HG02642 (cell line): ENCODE data around the gene GRAMD4.

Source experiments
- ATAC-seq: cut with Tn5 transposase; IDR thresholded peaks from one replicate; pipeline ENCODE4 v1.9.1; 2021; ENCODE audit warnings: mild to moderate bottlenecking; ENCODE audit not compliant: unreplicated experiment, poor library complexity

GRAMD4 gene

DNA sequence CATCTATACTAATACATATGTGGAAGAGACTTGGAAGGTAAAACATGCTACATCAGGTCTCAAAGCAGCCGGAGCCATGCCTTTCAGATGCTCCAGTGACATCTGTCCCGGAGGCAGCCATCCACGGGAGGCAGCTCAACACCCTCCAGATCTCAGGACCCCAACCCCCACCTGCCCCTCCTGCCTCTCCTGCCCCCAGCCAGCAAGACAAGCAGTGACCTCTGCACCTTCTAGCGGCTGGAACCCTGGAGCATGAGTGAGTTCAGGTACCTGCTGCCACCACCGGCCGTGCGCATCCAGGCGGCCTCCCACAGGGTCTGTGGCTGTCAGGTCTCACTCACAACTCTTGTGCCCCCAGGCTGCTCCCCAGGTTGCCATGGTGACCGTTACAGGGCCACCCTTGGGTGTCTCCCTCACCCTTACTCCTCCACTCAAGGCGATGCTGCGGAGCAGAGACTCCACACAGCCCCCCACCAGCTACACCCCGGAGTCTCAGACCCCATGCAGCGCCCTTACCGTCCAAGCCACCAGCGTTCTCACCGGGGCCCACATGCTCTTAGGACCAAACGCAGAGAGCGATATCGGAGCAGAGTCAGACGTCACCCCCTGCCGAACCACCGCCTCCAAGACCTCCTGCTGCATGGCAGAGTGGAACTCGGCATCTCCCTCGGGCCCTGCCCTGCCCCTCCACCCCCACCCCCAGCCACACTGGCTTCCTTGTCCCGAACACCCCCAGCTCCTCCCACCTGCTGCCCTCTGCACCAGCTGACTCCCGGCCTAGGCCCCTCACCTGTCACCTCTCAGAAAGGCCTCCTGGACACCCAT is 83.2 kb downstream of the GRAMD4 start:
- no peak for ATAC-seq

DNA sequence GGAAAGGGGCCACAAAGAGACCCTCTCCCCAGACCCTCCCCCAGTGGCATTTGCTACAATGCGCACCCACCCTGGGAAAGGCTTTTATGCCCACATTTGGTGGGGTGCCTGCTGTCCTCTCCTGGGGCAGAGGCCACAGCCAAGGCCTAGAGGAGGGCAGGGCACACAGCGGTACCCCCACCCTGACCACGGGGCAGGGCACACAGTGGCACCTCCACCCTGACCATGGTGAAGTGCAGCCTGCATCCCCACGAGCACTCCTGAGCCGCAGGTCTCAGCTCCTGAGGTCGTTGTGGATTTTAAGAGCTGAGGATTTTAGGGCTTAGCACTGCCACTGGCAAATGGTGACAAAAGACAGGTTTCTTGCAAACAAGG is 83.8 kb downstream of the GRAMD4 start:
- ATAC-seq: no peak

DNA sequence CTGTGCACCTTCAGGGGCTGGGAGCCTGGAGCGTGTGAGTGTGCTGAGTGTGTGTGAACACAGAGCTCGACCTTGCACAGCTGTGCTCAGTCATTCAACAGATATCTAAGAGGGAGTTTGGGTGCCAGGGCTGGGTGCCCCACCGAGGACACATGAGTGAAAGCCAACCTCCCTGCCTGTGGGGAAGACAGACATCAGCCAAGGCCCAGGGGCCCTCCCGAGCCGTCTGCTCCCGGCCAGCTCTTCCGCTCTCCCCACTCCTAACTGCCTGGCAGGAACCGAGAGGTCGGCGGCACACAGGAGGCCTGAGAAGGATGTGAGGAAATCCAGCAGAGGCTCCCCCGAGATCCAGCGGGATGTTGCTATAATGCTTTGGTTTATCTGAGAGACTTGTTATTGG is 85.9 kb downstream of the GRAMD4 start:
- ATAC-seq: no peak

DNA sequence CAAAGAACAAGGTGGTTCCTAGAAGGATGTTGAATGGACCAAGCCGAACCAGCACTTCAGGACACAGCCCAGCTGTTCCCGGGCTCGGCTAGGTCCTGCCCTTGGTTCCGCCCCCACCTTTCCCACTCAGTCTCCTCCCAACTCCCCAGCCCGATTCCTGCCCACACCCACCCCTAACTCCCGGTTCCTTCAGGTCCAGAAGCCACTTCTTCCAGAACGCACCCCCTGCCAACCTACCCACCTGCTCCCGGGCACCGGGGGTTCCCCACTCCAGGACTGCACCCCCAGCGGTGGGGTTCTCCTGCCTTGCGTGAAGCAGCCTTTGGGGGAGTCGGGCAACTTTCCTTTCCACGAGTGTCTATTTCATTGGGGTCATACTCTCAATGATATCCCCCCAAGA is 87.1 kb downstream of the GRAMD4 start:
- ATAC-seq: no peak

DNA sequence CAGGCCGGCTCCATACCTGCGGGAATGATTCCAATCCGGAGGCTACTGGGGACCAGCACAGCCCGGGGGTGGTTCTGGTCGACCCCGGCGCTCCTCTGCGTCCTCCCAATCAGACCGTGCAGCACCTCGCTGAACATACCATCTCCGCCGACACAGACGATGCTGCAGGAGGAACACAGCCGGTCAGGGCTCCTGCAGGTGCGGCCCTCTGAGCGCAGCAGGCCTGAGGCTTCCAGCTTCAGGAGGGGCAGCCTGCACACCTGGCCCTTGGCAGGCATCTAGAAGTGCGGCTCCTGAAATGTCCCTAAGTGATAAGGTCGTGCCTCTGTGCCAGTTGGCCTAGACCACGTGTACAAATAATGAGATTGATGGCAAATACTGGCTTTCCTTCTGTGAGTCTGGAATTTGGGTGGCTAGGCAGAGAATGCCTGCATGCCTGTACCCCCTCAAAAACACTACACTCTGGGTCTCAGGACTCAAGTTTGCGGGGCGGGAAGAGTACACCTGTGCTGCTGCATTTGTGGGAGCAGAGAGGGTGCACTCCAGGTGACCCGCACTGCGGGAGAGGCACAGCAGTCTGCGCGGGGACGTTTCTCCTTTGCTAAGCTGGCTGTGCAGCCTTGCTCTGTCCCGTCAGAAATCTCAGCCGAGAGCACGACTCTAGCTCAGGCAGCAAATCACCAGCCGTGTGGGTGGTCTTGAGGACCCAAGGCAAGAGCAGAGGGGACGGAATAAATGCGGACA is 87.8 kb downstream of the GRAMD4 start:
- ATAC-seq: no peak

DNA sequence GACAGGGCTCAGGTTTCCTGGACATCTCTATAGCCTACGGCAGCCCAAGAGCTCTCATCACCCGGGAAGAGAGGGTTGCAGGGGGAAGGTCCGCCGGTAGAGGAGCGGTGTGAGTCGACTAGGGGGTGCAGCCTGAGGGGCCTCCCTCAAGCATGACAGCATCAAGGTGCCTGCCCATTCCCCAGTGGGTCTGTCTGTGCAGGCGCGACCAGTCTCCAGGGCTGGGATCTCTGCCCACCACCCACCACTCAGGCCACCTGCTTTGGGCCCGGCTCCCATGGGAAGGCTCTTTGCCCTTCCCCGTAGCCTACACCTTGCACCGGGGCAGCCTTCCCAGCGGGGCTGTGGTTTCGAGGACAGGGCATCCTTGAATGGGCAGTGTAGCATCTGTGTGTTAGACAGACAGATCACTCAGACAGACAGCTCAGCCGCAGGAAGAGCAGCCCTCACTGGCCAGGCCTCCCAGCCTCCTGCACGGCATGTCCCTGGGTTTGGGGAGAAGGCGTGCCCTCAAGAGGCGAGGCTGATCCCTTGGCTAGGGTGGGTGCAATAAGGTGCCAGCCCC is 88.7 kb downstream of the GRAMD4 start:
- no peak for ATAC-seq

DNA sequence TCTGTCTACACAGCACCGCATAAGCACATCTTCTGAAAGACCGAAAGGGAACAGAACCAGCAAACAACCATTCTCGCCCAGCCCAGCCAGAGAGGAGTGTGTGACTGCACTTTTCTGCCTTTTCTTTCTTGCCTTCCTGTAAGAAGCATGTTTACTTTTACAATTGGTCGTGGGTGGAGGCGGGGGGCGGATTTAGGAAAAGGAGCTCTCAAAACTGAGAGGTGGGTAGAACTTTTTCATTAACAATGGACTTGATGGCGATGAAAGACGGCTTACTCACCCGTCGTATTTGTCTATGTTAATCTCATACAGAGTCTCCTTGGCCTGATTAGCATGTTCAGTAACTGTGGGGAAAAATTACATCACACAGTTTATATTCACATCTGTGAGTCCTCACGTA is 90.6 kb downstream of the GRAMD4 start:
- no peak for ATAC-seq

DNA sequence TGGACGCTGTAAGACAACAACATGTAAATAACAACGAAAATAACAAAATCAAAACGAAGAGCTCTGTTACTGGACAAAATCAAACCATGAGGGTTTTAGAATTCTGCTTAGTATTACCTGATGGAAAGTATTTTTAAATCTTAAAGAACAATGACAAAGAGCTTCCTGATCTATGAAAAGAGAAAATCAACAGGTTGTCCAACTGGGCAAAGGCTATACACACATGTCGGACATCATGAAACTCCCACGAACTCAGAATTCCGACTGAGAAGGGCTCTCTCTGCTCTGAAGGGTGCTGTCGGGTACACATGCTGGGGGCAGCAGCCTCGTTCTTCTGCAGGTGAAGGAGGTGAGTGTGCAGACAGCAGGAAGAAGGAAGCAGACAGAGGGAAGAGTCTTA is 92.1 kb downstream of the GRAMD4 start:
- ATAC-seq: no peak

DNA sequence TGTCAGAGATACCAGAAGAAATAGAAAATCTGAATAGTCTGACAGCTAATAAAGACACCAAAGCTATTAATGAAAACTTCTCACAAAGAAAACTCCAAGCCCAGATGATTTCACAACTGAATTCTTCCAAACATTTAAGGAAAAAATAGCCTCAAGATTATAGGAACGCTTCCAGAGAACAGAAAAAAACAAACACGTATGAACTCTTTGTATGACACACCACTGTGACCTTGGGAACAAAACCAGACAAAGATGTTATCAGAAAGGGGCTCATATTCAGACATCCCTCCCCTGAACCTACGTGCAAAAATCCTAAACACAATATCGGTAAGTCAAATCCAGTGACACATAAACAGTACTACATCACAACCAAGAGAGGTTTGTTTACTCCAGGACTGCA is 94.4 kb downstream of the GRAMD4 start:
- no peak for ATAC-seq

DNA sequence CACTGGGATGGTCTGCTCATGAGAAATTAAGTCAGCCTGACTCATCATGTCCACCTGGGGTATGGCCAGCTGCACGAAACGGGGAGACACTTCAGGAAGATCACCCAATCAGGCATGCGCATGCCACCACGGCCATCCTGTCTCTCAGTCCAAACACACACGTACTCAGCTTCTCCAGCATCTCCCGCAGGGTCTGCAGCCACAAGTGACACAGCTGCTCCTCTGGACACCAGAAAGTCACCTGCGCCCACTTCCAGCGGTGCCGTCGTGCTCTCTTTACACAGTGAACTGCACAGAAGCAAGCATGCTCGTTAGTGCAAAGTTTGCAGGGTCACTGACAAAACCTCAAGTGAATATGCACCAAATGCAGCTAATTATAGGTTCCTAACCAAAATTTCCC is 99.7 kb downstream of the GRAMD4 start:
- no peak for ATAC-seq

DNA sequence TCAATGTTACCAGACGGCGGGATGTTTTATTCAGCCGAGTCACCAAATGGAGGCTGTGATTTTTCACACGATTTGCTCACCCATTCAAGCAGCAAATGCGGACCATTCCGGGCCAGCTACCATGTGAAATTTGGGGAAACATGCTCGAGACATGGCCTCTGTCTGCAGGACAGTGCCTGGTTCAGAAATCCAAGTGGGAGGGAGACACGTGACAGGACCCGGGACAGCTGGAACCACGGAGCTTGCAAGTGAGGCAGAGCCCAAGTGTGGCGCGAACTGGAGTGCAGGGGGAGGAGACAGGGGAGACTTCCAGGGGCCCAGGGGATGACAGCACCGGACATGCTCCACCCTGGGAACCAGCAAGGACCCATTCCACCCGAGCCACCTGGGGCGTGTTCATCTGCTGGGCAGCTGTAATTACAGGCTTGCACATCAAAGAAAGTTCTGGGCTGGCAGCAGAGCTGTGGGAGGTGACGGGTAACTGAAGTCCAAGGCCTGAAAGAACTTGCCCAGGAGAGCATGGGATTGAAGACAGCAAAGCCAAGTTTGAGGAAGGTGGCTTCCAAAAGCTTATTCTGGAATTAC is 101.4 kb downstream of the GRAMD4 start:
- ATAC-seq: no peak

DNA sequence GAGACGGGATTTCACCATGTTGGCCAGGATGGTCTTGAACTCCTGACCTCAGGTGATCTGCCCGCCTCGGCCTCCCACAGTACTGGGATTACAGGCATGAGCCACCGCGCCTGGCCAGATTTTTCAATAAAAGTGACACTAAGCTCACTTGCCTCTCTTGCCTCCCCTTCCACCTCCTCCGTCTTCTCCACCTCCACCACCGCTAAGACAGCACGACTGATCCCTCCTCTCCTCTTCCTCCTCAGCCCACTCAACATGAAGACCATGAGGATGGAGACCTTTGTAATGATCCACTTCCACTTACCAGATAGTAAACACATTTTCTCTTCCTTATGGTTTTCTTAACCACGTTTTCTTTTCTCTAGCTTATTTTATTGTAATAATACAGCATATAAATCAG is 103.7 kb downstream of the GRAMD4 start:
- no peak for ATAC-seq

DNA sequence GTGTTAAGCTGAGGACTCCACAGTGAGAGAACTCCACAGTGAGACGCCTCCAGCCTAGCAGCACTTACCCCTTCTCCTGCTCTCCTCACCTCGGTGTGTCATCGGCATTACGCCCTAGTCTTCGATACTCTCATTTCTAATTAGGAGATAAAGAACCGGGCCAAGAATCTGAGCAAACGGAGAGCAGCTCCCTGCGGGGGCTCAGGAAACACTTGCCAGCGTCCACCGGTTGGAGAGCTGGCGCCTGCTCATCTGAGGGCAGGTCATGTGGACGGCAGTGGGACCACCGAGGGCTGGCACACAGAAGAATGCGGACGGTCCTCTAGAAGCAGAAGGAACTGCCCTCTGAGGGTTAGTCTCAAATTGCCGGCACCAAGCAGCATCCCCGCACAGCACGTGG is 104.9 kb downstream of the GRAMD4 start:
- no peak for ATAC-seq

DNA sequence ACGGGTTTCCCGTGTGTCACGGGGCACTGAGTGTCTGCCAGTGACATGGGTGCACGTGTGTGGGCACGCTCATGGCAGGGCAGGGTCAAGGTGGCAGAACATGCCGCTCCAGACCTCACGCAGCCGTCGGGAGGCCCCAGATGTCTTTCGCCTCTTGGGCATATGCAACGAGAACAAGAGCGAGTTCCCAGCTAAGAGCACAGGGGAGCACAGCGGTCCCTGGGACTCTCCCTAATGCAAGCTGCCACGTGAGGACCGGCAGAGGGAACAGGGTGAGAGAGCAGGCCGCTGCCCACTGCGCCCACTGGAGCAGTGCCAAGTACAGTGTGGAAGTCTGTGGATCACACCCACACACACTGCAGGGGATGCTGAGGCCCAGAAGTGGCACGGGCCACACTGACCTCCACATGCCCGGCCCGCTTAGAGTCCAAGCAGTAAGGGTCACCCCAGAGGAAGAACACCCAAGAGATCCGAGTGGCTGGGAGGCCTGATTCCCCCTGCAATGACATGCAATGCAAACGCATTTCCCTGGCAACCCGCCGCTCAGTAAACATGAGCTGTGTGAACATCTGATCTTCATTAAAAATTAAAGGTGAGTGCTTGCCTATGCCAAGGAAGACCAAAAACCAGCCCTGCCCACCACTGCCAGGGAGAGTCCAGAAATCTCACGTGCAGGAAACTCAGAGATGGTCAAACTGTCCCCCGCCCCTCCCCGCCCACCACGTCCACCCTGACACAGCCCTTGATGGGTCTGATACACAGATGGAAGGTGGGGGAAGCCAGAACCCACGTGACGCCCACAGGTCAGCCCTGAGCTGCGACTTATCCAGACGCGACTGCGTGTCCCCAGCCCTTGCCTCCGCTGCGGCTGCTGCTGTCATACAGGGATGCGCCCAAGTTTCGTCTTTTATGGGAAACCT is 106.1 kb downstream of the GRAMD4 start:
- peak; percentile 60 for ATAC-seq

DNA sequence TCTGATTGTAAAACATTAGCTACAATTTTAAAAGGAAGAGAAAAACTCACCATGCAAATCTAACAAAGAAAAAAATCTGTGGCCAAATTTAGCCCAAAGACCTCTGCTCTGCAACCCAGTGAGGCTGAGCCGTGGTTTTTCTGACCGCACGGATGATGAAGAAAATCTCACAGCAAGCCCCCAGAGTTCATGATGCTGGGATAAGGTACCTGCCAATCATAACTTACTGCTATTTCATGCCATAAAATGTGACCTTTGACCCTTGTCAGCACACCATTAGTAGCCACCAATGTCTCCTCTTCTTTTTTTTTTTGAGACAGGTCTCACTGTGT is 106.8 kb downstream of the GRAMD4 start:
- ATAC-seq: peak; percentile 67

DNA sequence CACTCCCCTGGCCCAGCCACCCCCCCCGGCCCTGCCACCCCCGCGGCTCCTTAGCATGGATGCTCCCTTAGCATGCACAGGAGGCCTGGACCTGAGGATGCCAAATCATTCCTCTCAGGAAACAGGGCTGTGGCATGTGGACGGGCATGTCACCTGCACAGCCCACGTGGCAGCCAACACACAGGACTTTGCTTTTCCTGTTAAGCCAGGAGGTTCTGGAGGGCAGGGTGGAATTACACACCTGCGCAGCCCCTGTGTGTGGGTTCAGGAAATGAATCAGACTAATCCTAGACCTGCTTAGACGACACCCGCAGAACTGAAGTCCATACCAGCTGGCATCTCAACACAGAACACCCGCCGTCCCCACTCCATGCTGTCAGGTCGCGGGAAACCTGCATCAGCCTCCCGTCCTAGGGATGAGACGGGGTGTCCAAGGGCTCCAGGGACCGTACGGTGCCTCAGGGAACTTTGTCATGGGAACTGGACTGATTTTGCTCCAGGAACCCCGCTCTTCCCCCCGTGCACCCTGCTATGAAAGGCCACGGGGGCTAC is 107.7 kb downstream of the GRAMD4 start:
- ATAC-seq: no peak

DNA sequence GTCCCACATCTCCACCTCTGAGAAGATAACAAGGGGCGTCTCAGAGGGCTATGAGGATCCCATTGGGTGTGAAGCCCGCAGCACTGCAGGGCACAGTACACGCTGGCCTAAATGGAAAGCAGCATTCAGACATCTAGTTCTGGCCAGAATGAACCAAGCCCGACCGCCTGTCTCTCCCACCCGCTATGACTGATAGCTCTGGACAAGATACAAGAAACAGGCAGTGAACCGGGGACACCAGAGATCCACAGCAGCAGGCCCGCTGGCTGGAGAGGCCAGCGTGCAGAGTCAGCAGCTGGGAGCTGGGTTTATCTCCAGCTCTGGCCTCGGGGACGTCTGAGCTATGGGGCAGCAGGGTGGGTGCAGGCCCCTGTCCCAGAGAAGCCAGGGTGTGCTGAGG is 108.3 kb downstream of the GRAMD4 start:
- ATAC-seq: no peak
